ENCODE measurements around the gene STAC3.

Gene STAC3

DNA sequence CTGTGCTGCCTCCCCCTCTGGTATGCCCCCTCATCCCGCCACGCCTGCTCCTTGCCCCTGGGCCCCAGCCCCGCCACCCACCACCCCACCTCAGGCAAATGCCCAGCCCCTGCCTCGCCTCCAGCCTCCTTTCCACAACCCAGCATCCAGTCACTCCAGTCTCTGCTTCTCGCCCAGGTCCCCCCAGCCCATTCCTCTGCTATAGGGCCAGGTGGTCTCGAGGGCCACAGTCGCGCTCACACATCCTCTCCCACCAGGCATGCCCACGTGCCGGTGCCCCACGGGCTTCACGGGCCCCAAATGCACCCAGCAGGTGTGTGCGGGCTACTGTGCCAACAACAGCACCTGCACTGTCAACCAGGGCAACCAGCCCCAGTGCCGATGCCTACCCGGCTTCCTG, 40.5 kb downstream of the STAC3 start:
- no peak for DNase-seq

DNA sequence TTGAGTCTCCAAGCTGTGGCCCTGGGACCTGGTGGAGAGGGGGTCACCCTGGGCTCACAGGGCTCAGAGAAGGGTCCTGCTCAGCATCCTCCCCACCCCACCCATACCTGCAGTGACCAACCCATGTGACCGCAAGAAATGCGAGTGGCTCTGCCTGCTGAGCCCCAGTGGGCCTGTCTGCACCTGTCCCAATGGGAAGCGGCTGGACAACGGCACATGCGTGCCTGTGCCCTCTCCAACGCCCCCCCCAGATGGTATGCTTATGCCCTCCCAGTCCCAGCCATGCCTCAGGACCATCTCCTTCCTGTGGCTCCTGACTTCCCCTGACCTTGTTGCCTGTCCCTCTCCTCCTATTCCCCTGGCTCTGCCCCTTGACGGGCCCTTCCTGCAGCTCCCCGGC, 41.1 kb downstream of the STAC3 start:
- no peak for DNase-seq

DNA sequence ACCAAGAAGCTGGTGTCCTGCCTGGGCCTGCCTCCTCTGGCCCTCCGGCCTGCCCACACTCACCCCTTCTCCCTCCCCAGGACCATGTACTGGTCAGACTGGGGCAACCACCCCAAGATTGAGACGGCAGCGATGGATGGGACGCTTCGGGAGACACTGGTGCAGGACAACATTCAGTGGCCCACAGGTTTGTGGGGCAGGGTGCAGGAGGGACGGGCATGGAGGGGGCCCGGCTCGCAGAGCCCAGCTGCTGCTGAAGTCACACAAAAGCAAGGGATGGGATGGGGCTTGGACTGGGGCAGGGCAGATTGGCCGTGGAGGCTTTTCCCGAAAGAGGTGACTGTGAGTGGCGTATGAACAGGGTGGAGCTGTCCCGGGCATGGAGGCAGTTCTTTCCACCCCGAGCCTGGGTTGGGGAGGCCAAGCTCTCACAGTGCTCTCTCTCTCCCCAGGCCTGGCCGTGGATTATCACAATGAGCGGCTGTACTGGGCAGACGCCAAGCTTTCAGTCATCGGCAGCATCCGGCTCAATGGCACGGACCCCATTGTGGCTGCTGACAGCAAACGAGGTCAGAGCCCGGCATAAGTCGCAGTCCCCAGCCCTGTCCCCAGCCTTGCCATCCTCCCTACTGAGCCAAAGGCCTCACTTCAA, 42.2 kb downstream of the STAC3 start:
- no peak for DNase-seq

DNA sequence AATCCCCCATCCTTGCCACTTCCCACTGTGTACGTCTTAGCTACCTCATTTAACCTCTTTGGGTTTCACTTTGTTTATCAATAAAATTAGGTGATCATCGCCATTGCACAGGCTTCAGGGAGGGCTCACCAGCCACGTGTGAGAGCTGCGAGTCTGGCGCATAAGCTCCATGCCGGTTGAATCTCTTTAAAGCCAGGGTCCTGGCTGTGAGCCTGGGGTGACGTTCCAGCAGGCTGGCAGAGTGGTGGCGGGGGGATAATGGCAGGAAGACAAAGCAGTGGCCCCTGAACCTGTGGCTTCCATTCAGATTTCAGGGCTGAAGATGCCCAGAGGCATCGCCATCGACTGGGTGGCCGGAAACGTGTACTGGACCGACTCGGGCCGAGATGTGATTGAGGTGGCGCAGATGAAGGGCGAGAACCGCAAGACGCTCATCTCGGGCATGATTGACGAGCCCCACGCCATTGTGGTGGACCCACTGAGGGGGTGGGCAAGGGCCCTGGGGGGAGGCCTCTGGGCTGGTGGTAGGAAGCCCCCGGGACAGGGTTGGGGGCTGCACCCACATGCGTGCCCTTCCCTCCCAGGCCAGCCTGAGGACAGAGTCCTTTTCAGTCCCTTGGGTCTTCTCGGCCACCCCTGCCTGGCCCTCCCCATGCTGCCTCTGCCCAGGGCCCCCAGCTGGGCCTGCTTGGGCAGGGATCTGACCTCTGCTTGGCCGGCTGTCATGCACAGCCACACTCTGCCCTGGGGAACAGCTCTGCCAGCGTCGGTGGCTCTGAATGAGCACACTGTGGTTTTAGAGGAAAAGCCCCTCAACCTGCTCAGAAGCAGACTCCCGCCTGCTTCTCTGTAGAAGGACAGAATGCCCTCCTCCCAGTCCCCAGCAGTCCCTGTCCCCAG, 43.0 kb downstream of the STAC3 start:
- no peak for DNase-seq

DNA sequence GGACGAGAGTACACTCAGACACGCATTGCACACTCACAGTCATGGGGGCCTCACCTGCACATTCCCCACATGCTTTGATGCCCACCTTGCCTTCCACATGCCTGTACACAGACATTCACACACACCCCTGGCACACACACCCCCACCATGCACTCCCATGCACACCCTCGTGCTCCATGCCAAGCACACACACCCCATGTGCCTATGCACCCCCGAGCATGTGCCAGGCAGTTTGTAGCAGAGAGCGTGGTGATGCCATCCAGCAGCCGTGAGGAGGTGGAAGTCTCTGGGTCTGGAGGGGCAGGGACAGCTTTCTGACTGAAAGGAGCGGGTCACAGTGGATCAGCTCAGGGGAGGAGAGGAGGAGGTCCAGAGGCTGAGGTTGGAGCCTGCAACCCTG, 45.1 kb downstream of the STAC3 start:
- DNase-seq: no peak

DNA sequence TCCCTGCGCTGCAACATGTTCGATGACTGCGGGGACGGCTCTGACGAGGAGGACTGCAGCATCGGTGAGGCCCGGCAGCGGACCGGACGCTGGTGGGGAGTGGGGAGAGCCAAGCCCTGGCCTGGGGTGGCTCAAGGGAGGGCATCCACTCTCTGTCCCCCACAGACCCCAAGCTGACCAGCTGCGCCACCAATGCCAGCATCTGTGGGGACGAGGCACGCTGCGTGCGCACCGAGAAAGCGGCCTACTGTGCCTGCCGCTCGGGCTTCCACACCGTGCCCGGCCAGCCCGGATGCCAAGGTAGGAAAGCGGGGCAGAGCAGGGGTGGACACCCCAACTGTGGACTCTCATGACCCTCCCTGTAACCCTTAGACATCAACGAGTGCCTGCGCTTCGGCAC, 45.8 kb downstream of the STAC3 start:
- no peak for DNase-seq

DNA sequence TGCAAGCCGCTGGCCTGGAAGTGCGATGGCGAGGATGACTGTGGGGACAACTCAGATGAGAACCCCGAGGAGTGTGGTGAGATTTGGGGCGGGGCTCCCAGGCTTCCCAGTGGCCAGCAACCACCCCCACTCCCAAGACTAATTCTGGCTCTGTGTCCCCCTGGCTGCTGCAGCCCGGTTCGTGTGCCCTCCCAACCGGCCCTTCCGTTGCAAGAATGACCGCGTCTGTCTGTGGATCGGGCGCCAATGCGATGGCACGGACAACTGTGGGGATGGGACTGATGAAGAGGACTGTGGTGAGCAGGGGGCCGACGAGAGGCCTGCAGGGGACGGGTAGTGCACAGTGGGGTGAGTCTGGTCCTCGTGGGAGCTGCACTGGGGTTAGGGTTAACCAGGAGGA, 46.5 kb downstream of the STAC3 start:
- DNase-seq: no peak

DNA sequence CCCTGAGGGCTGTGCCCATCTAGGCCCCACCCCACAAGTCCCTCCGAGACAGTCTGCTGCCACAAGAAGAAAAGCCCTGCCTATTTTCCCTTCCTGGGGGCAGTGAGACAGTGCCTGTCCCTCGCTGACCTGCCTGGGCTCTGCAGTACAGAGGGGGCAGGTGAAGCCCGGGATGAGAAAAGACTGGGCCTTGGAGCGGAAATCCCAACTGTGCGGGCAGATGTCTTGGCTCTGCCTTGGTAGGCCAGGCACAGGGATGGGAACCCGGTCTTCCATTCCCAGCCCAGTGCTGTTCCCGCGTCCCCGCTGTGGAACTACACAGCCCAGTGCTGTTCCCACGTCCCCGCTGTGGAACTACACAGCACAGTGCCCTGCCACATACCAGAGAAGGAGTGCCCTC, 47.2 kb downstream of the STAC3 start:
- DNase-seq: no peak

DNA sequence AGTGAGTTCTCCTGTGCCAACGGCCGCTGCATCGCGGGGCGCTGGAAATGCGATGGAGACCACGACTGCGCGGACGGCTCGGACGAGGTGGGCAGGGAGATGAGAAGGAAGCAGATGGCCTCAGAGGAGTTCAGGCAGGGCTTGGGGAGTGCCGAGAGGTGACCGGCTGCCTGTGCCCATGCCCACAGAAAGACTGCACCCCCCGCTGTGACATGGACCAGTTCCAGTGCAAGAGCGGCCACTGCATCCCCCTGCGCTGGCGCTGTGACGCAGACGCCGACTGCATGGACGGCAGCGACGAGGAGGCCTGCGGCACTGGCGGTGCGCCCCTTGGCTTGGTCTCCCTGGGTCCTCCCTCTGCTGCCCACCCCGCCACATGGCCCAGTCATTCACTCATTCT, 47.8 kb downstream of the STAC3 start:
- DNase-seq: no peak

DNA sequence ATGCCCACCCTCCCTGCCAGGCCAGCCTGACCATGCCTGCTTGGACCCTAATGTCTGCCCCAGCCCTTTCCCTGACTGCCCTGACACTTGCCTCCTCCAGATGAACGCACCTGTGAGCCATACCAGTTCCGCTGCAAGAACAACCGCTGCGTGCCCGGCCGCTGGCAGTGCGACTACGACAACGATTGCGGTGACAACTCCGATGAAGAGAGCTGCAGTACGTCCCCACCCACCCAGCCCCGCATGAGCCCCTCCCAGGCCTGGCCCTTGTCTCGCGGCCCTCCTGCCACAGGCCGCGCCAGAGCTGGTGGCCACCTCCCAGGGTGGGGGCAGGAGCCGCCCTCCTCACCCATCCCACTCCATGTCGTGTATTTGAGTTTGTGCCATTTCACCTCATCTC, 48.7 kb downstream of the STAC3 start:
- no peak for DNase-seq

DNA sequence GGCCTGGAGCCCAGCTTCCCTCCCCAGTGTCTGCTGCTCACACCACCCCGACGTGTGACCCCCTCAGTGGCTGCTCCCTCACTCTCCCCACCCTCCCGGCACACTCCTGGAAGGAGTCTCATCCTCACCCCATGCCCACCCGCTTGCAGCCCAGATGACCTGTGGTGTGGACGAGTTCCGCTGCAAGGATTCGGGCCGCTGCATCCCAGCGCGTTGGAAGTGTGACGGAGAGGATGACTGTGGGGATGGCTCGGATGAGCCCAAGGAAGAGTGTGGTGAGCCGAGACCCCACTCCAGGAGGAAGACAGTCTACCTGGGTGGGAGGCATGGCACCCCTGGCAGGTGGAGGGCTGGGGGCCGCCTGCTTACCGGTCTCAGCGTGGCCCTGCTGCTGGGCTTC, 49.4 kb downstream of the STAC3 start:
- DNase-seq: no peak

DNA sequence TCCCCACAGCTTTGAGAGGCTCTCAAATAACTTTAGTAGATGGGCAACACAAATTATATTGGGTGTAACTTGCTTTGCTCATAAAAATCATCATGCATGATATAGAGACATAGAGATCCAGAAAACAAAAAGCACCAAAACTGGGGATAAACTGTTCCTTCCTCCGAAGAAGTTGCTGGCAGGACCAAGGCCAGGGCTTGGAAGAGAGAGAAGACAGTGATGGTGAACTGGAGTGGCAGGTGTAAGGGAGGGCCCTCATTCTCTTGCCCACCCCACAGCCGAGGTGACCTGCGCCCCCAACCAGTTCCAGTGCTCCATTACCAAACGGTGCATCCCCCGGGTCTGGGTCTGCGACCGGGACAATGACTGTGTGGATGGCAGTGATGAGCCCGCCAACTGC, 49.8 kb downstream of the STAC3 start:
- DNase-seq: no peak

DNA sequence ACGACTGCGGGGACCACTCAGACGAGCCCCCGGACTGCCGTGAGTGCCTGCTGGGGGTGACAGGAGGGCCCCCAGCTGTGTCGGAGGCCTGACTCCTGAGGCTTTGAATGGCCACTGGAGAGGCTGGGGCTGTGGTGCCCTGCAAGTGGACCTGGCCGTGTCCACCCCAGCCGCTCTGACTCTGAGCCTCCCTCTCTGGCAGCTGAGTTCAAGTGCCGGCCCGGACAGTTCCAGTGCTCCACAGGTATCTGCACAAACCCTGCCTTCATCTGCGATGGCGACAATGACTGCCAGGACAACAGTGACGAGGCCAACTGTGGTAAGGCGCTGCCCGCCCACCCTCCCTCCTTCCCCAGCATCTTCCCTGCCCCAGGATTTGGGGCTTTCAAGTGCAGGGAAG, 50.5 kb downstream of the STAC3 start:
- no peak for DNase-seq

DNA sequence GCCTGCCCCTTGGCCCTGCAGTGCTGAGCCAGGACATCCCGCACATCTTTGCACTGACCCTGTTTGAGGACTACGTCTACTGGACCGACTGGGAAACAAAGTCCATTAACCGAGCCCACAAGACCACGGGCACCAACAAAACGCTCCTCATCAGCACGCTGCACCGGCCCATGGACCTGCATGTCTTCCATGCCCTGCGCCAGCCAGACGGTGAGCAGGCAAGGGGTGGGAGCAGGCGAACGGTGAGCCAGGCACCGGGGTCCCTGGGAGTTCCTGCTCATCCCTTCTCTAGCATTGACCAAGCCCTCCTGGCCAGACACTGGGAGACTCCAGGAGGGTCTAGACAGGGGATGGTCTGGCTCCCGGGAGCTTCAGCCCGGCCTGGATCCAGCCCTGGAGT, 51.8 kb downstream of the STAC3 start:
- no peak for DNase-seq

DNA sequence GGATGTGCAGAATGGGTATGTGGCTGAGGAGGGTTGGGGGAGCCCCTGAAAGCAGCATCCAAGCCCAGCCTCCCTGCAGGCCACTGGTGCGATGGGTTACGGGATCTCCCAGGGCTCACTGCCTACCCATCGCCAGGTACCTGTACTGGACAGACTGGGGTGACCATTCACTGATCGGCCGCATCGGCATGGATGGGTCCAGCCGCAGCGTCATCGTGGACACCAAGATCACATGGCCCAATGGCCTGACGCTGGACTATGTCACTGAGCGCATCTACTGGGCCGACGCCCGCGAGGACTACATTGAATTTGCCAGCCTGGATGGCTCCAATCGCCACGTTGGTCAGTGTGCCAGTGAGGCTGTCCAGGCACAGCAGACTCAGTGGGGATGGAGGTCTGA, 52.7 kb downstream of the STAC3 start:
- no peak for DNase-seq

DNA sequence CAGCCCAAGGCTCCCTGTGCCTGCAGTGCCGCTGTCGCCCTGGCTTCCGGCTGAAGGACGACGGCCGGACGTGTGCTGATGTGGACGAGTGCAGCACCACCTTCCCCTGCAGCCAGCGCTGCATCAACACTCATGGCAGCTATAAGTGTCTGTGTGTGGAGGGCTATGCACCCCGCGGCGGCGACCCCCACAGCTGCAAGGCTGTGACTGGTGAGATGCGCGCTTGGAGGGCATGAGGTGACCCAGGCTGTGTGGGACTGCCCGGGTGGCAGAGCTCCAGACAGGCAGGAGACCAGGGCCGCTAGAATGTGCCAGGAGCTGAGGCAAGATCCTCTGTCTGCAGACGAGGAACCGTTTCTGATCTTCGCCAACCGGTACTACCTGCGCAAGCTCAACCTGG, 54.0 kb downstream of the STAC3 start:
- DNase-seq: no peak

DNA sequence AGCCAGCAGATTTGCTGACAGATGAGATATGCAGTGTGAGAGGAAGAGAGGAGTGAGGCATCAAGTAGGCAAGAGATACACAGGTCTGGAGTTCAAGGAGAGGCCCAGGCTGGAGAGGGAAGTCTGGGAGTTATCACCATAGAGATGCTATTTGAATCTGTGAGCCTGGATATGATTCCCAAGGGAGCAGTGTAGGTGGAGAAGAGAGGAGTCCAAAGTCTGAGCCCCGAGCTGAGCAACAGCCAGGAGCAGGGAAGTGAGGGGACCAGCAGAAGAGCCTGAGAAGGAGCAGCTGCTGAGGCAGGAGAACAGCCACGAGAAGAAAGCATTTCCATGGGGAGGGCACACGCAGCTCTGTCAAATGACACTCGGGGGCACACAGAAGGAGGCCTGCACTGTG, 54.5 kb downstream of the STAC3 start:
- no peak for DNase-seq

DNA sequence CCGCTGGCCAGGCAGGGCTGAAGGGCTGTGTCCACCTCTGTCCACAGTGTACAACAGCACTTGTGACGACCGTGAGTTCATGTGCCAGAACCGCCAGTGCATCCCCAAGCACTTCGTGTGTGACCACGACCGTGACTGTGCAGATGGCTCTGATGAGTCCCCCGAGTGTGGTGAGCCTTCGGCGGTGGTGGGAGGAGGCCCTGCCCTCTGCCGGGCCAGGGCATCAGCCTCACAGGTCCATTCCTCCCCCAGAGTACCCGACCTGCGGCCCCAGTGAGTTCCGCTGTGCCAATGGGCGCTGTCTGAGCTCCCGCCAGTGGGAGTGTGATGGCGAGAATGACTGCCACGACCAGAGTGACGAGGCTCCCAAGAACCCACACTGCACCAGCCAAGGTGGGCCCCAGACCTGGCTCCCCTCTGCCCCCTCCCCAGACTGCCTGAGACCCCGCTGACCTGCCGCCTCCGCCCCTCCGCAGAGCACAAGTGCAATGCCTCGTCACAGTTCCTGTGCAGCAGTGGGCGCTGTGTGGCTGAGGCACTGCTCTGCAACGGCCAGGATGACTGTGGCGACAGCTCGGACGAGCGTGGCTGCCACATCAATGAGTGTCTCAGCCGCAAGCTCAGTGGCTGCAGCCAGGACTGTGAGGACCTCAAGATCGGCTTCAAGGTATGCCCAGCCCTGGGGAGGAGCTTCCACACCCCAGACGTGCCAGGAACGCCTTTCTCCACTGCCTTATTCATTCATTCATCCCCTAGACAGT, 55.2 kb downstream of the STAC3 start:
- DNase-seq: no peak

DNA sequence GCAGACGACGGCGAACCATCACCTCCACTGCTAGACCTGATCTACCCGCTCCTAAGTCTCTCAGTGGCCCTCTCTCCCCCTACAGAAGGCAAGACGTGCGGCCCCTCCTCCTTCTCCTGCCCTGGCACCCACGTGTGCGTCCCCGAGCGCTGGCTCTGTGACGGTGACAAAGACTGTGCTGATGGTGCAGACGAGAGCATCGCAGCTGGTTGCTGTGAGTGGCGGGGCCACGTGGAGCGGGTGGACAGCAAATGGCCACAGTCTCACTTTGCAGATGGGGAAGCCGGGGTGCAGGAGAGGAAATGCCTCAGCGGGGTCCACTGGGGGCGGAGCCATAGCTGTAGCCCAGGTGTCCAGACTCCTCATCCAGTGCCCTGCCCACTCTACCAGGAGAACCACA, 55.8 kb downstream of the STAC3 start:
- DNase-seq: no peak

DNA sequence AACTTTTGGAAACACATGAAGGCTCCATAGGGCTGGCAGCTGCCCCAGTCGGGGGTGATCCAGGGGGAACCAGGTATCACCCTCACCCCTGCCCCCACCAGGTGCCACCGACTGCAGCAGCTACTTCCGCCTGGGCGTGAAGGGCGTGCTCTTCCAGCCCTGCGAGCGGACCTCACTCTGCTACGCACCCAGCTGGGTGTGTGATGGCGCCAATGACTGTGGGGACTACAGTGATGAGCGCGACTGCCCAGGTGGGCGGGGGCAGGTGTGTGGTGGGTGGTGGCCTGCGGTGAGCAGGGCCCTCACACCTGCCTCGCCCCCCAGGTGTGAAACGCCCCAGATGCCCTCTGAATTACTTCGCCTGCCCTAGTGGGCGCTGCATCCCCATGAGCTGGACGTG, 56.7 kb downstream of the STAC3 start:
- no peak for DNase-seq

DNA sequence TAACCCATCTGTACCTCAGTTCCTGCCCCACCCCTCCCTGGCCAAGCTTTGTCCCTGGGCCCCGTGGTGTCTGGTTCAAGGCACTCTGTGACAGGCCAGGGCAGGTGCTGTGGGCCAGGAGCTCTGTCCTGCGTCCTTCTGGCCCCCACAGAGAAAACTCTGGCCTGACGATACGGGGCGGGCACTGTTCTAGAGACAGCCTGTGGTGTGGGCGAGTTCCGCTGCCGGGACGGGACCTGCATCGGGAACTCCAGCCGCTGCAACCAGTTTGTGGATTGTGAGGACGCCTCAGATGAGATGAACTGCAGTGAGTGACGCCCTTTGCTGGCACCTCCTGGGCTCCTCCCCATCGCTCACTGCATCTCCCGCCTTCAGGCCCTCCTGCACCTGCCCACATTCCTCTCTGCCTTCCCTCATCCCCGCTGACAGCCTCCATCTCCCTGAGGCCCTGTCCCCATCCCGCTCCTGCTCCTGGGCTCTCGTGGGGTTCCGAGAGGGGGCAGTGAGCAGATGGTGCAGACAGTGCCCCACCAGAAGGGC, 57.2 kb downstream of the STAC3 start:
- DNase-seq: no peak
